ENCODE measurements around the gene FH.

DNA sequence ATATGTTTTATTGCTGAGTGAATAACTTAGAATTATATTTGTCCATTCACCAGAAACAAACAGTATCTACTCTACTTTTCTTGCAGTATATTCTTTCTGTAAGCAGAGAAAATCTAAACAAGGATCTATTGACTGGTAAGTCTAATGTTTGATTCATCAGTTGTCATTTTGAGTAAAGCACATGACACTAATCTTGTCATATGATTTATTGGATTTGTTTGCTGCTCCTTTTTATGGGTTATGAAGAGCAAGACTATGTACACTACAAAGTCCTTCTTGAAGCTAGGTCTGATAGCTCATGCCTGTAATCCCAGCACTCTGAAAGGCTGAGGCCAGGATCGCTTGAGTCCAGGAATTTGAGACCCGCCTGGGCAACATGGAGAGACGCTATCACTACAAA lies 36.0 kb upstream of the FH start:
- TF ChIP-seq, protein P1, sequence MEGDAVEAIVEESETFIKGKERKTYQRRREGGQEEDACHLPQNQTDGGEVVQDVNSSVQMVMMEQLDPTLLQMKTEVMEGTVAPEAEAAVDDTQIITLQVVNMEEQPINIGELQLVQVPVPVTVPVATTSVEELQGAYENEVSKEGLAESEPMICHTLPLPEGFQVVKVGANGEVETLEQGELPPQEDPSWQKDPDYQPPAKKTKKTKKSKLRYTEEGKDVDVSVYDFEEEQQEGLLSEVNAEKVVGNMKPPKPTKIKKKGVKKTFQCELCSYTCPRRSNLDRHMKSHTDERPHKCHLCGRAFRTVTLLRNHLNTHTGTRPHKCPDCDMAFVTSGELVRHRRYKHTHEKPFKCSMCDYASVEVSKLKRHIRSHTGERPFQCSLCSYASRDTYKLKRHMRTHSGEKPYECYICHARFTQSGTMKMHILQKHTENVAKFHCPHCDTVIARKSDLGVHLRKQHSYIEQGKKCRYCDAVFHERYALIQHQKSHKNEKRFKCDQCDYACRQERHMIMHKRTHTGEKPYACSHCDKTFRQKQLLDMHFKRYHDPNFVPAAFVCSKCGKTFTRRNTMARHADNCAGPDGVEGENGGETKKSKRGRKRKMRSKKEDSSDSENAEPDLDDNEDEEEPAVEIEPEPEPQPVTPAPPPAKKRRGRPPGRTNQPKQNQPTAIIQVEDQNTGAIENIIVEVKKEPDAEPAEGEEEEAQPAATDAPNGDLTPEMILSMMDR (conservative IDR thresholded peaks at IDR 0.05; ENCODE audit: low read depth, low read length): no peak
- TF ChIP-seq EZH2 (IDR thresholded peaks at IDR 0.05; ENCODE audit: borderline replicate concordance, low read depth, low read length, poor library complexity, severe bottlenecking): no peak

Measured in A673 (cell line).